Measurements from ENCODE around the gene SHTN1.

SHTN1 gene
- total RNA-seq, result 68.4 to 341 (median 151) reads per million in 18 experiments

GRCh38 chr10:117005026-117005526, at the start of gene SHTN1:
SHTN1 (minus strand) TSS chr10:117005187; CDS start chr10:117005079, 108 bp downstream.
- DNase-seq, result peak; percentile 53 to 69

DNA sequence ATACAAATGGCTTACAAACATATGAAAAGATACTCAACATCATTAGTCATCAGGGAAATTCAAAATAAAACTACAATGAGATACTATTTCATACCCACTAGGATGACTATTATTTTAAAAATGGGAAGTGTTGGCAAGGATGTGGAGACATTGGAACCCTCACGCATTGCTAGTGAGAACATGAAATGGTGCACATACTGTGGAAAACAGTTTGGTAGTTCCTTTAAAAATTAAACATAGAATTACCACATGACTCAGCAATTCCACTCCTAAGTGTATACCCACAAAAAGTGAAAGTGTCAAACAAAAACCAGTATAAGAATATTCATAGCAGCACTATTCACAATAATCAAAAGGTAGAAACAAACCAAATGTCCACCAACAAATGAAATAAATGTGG, 48.5 kb upstream of the SHTN1 start:
- peak; percentile 8 to 29 for DNase-seq

GRCh38 chr10:117047947-117048346, 43.0 kb upstream of the SHTN1 start:
- no peak for DNase-seq

DNA sequence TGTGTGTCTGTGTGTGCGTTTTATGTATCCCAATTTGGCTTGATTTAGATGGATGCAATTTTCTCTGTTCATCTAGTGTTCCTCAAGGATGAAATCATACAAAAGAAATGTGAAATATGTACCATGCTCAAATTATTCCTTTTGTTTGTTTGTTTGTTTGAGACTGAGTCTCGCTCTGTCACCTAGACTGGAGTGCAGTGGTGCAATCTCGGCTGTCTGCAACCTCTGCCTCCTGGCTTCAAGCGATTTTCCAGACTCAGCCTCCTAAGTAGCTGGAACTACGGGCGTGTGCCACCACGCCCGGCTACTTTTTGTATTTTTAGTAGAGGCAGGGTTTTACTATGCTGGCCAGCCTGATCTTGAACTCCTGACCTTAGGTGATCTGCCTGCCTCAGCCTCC, 11.3 kb upstream of the SHTN1 start:
- no peak for DNase-seq

GRCh38 chr10:117014835-117015234, 9.8 kb upstream of the SHTN1 start:
- no peak for DNase-seq

DNA sequence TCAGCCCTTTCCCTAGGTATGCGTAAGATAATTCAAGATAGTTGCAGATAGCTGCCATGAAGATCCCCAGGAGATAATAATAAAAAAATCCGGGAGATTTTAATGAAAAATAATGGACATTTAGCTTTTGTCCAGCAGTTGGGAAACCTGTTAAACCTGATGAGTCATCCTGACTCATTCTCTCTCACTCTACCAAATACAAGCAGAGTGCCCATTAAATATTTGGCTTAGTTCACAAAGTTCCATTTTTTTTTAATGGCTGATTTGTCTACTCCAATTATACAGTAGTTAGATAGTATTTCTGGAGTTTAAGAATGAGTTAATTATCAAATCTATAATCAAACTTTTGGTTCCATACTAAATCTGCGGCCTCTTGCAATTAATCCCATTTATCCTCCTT, 2.1 kb upstream of the SHTN1 start:
- peak; percentile 22 to 29 for DNase-seq

- DNase-seq, result no peak
Measured at GRCh38 chr10:117005527-117006055, 604 bp upstream of the SHTN1 start.

DNA sequence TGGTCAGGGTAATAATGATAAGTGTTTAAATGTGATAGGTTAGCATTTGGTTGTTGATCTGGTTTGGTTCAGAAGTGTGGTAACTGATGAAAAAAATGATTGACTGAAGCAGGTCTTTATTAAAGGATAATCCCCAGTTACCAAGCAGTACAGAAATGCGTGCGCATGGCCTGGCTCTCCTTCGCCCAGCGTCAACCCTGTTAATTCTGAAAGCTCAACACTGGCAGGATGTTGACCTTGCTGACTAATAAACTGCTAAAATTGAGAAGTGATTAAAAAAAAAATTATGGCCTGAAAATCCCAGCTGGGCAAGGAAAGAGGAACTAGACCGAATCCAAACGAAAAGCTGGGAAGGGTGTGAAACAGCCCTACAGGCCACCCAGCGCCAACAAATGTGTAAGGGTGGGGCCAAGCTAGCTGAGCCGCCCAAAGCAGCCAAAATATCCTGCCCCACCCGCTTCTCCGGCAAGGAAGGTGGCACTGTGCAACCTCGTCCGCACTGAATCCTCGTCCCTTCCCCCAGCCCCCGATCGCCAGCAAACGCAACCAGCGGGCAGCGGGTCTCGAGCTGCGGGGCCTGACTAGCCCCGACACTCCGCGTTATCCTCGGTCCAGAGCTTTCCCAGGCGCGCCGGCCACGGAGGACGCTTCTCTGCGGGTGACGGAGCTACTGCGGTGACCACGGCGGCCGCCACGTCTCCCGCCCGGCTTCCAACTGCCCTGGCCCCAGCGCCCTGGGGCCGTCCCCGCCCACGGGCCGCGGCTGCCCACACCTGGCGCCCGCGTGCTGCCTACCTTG, 561 bp downstream of the SHTN1 start:
- DNase-seq, result peak; percentile 86 to 91

DNA sequence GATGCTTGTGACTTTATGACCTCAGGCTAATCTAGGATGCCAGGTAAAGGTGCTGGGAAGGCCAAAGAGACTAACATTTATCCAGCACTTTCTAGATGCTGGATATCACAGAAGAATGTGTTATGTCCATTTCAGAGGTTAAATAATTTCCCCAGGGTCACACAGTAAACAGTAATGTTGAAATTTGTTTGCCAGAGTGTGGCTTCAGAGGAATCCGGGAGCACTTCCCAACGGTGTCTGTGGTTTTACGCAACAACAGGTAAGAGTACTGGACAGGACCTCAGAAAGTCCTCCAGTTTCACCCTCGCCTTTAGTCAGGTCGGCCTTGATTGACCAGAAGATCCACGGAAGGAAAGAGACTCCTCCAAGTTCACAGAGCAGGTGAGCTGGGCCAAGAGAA, 1.7 kb downstream of the SHTN1 start:
- DNase-seq, result no peak

DNA sequence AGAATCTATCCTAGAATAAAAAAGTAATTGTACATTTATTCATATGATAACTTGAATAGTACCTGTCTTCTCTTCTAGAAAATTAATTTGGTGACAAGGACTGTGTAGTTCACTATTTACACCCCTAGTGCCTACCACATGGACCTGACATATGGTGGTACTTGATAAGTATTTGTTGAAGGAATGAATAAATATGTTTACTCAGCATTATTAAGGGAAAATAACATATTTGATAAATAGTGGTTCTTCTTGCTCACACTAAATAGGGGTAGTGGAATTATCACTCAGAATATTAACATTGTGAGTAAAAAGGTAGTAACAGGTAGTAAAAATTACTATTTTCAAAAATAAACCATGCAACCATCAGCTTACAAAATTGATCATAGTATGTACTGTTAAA, 2.8 kb downstream of the SHTN1 start:
- DNase-seq, result no peak

- DNase-seq, result peak; percentile 12 to 44
Measured at GRCh38 chr10:117001144-117001543, 3.8 kb downstream of the SHTN1 start.

DNA sequence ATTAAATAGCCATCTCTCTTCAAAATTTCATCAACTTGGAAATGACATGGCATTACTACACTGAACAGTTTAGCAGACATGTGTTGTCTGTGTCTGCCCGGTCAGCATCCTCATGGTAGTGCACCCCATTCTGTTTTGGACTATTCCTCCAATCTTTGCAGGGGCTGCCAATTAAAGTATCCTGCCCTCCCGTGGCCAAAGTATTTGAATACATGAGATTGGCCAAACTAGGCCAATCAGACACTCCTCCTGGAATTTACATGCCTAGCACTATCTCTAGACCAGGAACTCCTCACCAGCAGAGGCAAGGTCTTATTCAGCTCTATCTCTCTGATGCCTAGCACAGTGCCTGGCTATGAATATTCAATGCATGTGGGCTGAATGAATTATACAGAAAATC, 4.4 kb downstream of the SHTN1 start:
- DNase-seq, result no peak

DNA sequence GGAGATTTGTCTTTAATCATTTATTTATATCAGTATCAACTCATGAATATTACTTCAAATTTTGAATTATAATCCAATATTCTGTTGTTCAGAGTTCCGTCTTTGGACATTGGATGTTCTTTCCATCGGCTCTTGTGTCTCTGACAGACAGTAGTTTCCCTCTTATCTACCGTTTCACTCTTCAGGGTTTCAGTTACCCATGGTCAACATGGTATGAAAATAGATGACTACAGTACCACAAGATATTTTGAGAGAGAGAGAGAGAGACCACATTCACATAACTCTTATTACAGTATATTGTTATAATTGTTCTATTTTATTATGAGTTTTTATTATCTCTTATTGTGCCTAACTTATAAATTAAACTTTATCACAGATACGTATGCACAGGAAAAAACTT, 6.8 kb downstream of the SHTN1 start:
- DNase-seq, result no peak

- DNase-seq, result no peak
Measured at GRCh38 chr10:116997015-116997414, 8.0 kb downstream of the SHTN1 start.

DNA sequence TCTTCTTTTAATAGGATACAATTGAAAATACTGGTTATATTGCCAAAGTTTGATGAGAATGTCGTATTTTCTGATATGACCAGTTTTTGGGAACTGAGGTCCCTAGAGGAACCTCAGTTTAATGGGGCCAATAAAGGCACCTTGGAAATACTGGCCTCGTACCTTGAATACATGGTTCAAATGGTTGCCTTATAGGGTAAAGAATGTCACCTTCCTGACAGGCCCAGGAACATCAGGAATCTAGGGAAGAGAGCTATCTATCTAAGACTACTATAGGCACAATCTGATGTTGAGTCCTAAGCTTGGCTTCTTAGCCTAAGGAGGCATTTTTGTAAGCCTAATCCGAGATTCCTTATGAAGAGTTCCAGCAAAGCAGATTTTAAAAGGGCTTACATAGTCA, 9.3 kb downstream of the SHTN1 start:
- no peak for DNase-seq

- no peak for DNase-seq
Measured at GRCh38 chr10:116994113-116994890, 10.7 kb downstream of the SHTN1 start.

- DNase-seq, result no peak
Measured at GRCh38 chr10:116993610-116994009, 11.4 kb downstream of the SHTN1 start.

DNA sequence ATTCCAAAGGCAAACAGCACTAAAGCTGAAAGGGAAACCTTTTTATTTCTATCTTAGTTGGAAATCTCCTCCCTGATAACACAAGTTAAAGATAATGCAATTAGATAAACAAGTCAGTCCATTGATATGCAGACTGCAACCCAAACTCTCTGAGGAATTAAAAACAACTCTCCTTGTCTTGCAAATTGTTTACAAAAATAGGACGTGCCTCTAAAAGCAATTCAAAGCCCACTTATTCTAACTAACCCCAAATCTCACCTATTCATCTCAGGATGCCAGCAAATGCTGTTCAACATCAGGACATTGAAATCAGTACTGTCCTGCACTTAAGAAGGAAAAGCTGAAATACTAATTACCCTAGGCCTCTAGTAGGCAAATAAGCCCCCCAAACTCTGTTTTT, 12.8 kb downstream of the SHTN1 start:
- no peak for DNase-seq

DNA sequence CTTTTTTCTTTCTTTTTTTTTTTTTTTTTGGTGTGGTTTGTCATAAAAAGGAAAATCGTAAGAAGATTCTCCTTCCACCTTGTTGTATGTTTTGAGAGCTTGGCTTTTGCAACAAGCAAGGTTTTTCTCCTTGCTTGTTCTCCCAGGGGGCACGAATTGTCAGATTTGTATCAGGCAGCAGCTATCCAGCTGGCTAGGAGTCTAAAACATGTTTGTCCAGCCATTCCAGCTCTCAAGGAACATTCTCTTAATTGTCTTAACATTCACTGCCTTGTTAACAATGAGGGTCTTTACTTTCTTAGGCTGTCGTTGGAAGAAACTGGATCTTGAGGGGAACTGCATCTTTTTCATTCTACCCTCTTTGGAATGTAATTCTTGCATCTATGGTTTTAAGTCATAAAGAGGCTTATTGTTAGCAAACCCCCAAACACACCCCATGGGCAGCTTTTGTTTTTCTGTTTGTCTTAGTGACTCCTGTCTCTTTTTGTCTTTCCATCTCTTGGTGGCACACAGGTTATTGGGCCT, 14.6 kb downstream of the SHTN1 start:
- DNase-seq, result no peak

GRCh38 chr10:116989439-116989838, 15.5 kb downstream of the SHTN1 start:
- DNase-seq, result no peak

DNA sequence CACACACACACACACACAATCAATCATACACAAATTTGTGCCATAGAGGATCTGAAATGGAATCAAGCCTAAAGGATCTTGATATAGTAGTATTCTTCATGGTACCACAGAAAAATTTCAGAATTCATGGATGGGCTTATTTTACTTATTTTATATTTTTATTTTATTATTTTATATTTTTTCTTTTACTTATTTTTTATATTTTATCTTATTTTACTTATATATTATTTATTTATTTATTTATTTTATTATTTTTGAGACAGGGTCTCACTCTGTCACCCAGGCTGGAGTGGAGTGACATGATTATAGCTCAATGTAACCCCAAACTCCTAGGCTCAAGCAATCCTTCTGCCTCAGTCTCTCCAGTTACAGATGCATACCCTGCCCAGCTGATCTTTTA, 16.7 kb downstream of the SHTN1 start:
- DNase-seq, result no peak

GRCh38 chr10:116985611-116986010, 19.4 kb downstream of the SHTN1 start:
- no peak for DNase-seq

All from inflammatory macrophage (primary cell).